ENCODE measurements around the gene AEBP2.

The AEBP2 gene

GRCh38 chr12:19434538-19434937 lies 4.8 kb upstream of the AEBP2 start:
- Histone ChIP-seq H3K79me2 (ENCODE audit: control insufficient read depth, insufficient read depth, low read length) (no peaks in the 10 kb centered on the region), H3K9ac (ENCODE audit: low read length) (no peak overlapping the region), H3K23ac (ENCODE audit: low read length) (no peak overlapping the region), H2BK120ac (ENCODE audit: low read depth, low read length) (no peak overlapping the region), H4K5ac (ENCODE audit: low read length) (no peak overlapping the region), H3K27ac (ENCODE audit: low read depth, low read length) (no peak overlapping the region), H3K36me3 (ENCODE audit: control insufficient read depth, insufficient read depth, low read length) (no peaks in the 10 kb centered on the region), H3K27me3 (ENCODE audit: insufficient read depth, low read length, poor library complexity) (no peaks in the 10 kb centered on the region), H2BK5ac (ENCODE audit: low read length) (no peak overlapping the region), H3K4me3 (ENCODE audit: low read length) (no peak overlapping the region), H3K4ac (ENCODE audit: low read depth, low read length) (no peak overlapping the region), H4K8ac (ENCODE audit: low read depth, low read length) (no peak overlapping the region), H3K4me2 (ENCODE audit: low read length) (no peak overlapping the region), H3K18ac (ENCODE audit: low read length) (no peak overlapping the region), H3K4me1 (ENCODE audit: control insufficient read depth, low read depth, low read length) (peaks cover 5% of the 10 kb centered on the region), H3K79me1 (ENCODE audit: low read length) (no peaks in the 10 kb centered on the region), H3K56ac (ENCODE audit: low read length) (no peak overlapping the region), H2AK5ac (ENCODE audit: low read length) (no peak overlapping the region), H2BK15ac (replicated peaks; ENCODE audit: low read depth) (no peak overlapping the region)
- WGBS (ENCODE audit: extremely low coverage, insufficient coverage, low lambda C conversion rate), result no CpG with 5 or more reads among the region's 3 CpGs
- no peak for DNase-seq

GRCh38 chr12:19435831-19436497 lies 3.3 kb upstream of the AEBP2 start:
- H3K9ac ChIP-seq (ENCODE audit: low read length), result no peak overlapping the region
- H3K4me3 ChIP-seq (ENCODE audit: low read length), result no peak overlapping the region
- peaks cover 12% of the 10 kb centered on the region for H3K79me2 ChIP-seq (ENCODE audit: control insufficient read depth, insufficient read depth, low read length)
- H2AK5ac ChIP-seq (ENCODE audit: low read length), result no peak overlapping the region
- peak; percentile 42 for DNase-seq
- no peak overlapping the region for H2BK5ac ChIP-seq (ENCODE audit: low read length)
- no peak overlapping the region for H3K27ac ChIP-seq (ENCODE audit: low read depth, low read length)
- no peaks in the 10 kb centered on the region for H3K27me3 ChIP-seq (ENCODE audit: insufficient read depth, low read length, poor library complexity)
- H3K56ac ChIP-seq (ENCODE audit: low read length), result no peak overlapping the region
- no peak overlapping the region for H3K4ac ChIP-seq (ENCODE audit: low read depth, low read length)
- no peak overlapping the region for H4K5ac ChIP-seq (ENCODE audit: low read length)
- H3K4me2 ChIP-seq (ENCODE audit: low read length), result no peak overlapping the region
- H3K18ac ChIP-seq (ENCODE audit: low read length), result no peak overlapping the region
- no peaks in the 10 kb centered on the region for H3K79me1 ChIP-seq (ENCODE audit: low read length)
- no peak overlapping the region for H2BK120ac ChIP-seq (ENCODE audit: low read depth, low read length)
- H3K4me1 ChIP-seq (ENCODE audit: control insufficient read depth, low read depth, low read length), result peaks cover 5% of the 10 kb centered on the region
- no peaks in the 10 kb centered on the region for H3K36me3 ChIP-seq (ENCODE audit: control insufficient read depth, insufficient read depth, low read length)
- no peak overlapping the region for H4K8ac ChIP-seq (ENCODE audit: low read depth, low read length)
- no peak overlapping the region for H2BK15ac ChIP-seq (replicated peaks; ENCODE audit: low read depth)
- no peak overlapping the region for H3K23ac ChIP-seq (ENCODE audit: low read length)
- no CpG with 5 or more reads among the region's 10 CpGs for WGBS (ENCODE audit: extremely low coverage, insufficient coverage, low lambda C conversion rate)

- Histone ChIP-seq H4K5ac (ENCODE audit: low read length) (no peak overlapping the region), H3K36me3 (ENCODE audit: control insufficient read depth, insufficient read depth, low read length) (no peaks in the 10 kb centered on the region), H3K4me1 (ENCODE audit: control insufficient read depth, low read depth, low read length) (peaks cover 3% of the 10 kb centered on the region), H2AK5ac (ENCODE audit: low read length) (no peak overlapping the region), H2BK120ac (ENCODE audit: low read depth, low read length) (no peak overlapping the region), H3K4me2 (ENCODE audit: low read length) (no peak overlapping the region), H3K9ac (ENCODE audit: low read length) (no peak overlapping the region), H3K56ac (ENCODE audit: low read length) (no peak overlapping the region), H3K23ac (ENCODE audit: low read length) (no peak overlapping the region), H3K27me3 (ENCODE audit: insufficient read depth, low read length, poor library complexity) (no peaks in the 10 kb centered on the region), H3K79me1 (ENCODE audit: low read length) (no peaks in the 10 kb centered on the region), H3K4ac (ENCODE audit: low read depth, low read length) (no peak overlapping the region), H4K8ac (ENCODE audit: low read depth, low read length) (no peak overlapping the region), H2BK5ac (ENCODE audit: low read length) (no peak overlapping the region), H3K79me2 (ENCODE audit: control insufficient read depth, insufficient read depth, low read length) (peaks cover 20% of the 10 kb centered on the region), H3K4me3 (ENCODE audit: low read length) (no peak overlapping the region), H3K27ac (ENCODE audit: low read depth, low read length) (no peak overlapping the region), H3K18ac (ENCODE audit: low read length) (no peak overlapping the region), H2BK15ac (replicated peaks; ENCODE audit: low read depth) (no peak overlapping the region)
- WGBS (ENCODE audit: extremely low coverage, insufficient coverage, low lambda C conversion rate), result no CpG with 5 or more reads among the region's 2 CpGs
- DNase-seq, result no peak
Measured at GRCh38 chr12:19436931-19437330, 2.4 kb upstream of the AEBP2 start.

- Histone ChIP-seq H3K4me3 (ENCODE audit: low read length) (no peak overlapping the region), H3K36me3 (ENCODE audit: control insufficient read depth, insufficient read depth, low read length) (no peaks in the 10 kb centered on the region), H3K79me2 (ENCODE audit: control insufficient read depth, insufficient read depth, low read length) (peaks cover 27% of the 10 kb centered on the region), H3K23ac (ENCODE audit: low read length) (no peak overlapping the region), H3K18ac (ENCODE audit: low read length) (no peak overlapping the region), H3K27me3 (ENCODE audit: insufficient read depth, low read length, poor library complexity) (no peaks in the 10 kb centered on the region), H3K27ac (ENCODE audit: low read depth, low read length) (no peak overlapping the region), H3K4me1 (ENCODE audit: control insufficient read depth, low read depth, low read length) (peaks cover 3% of the 10 kb centered on the region), H3K56ac (ENCODE audit: low read length) (no peak overlapping the region), H3K4me2 (ENCODE audit: low read length) (no peak overlapping the region), H3K79me1 (ENCODE audit: low read length) (no peaks in the 10 kb centered on the region), H2AK5ac (ENCODE audit: low read length) (no peak overlapping the region), H3K4ac (ENCODE audit: low read depth, low read length) (no peak overlapping the region), H3K9ac (ENCODE audit: low read length) (no peak overlapping the region), H4K5ac (ENCODE audit: low read length) (no peak overlapping the region), H4K8ac (ENCODE audit: low read depth, low read length) (no peak overlapping the region), H2BK5ac (ENCODE audit: low read length) (no peak overlapping the region), H2BK120ac (ENCODE audit: low read depth, low read length) (no peak overlapping the region), H2BK15ac (replicated peaks; ENCODE audit: low read depth) (no peak overlapping the region)
- no CpG with 5 or more reads among the region's 3 CpGs for WGBS (ENCODE audit: extremely low coverage, insufficient coverage, low lambda C conversion rate)
- no peak for DNase-seq
Measured at GRCh38 chr12:19437996-19438395, 1.3 kb upstream of the AEBP2 start.

- peak overlapping the region; percentile 43 for H3K18ac ChIP-seq (ENCODE audit: low read length)
- peak; percentile 66 for DNase-seq
- peak overlapping the region; percentile 80 for H3K27ac ChIP-seq (ENCODE audit: low read depth, low read length)
- no peak overlapping the region for H4K5ac ChIP-seq (ENCODE audit: low read length)
- H2BK120ac ChIP-seq (ENCODE audit: low read depth, low read length), result no peak overlapping the region
- WGBS (ENCODE audit: extremely low coverage, insufficient coverage, low lambda C conversion rate), result no CpG with 5 or more reads among the region's 71 CpGs
- peak overlapping the region; percentile 82 for H3K4ac ChIP-seq (ENCODE audit: low read depth, low read length)
- H3K56ac ChIP-seq (ENCODE audit: low read length), result peak overlapping the region; percentile 99
- peaks cover 42% of the 10 kb centered on the region for H3K79me2 ChIP-seq (ENCODE audit: control insufficient read depth, insufficient read depth, low read length)
- no peaks in the 10 kb centered on the region for H3K79me1 ChIP-seq (ENCODE audit: low read length)
- peak overlapping the region; percentile 91 for H3K23ac ChIP-seq (ENCODE audit: low read length)
- peak overlapping the region; percentile 19 for H3K4me2 ChIP-seq (ENCODE audit: low read length)
- H2BK5ac ChIP-seq (ENCODE audit: low read length), result peak overlapping the region; percentile 87
- no peak overlapping the region for H4K8ac ChIP-seq (ENCODE audit: low read depth, low read length)
- no peaks in the 10 kb centered on the region for H3K27me3 ChIP-seq (ENCODE audit: insufficient read depth, low read length, poor library complexity)
- H3K4me1 ChIP-seq (ENCODE audit: control insufficient read depth, low read depth, low read length), result peaks cover 3% of the 10 kb centered on the region
- peak overlapping the region; percentile 96 for H3K9ac ChIP-seq (ENCODE audit: low read length)
- H2BK15ac ChIP-seq (replicated peaks; ENCODE audit: low read depth), result no peak overlapping the region
- H3K4me3 ChIP-seq (ENCODE audit: low read length), result peak overlapping the region; percentile 60
- H3K36me3 ChIP-seq (ENCODE audit: control insufficient read depth, insufficient read depth, low read length), result no peaks in the 10 kb centered on the region
- no peak overlapping the region for H2AK5ac ChIP-seq (ENCODE audit: low read length)
Measured at GRCh38 chr12:19440019-19440858, 947 bp downstream of the AEBP2 start.
